Central memory CD8-positive, alpha-beta T cell (primary cell): Measurements from ENCODE around the gene FHIT.

Experiments
- ATAC-seq: fragments of 150-1000 bp; cut with Tn5 transposase; replicated peaks from 2 replicates; pipeline ENCODE4 v1.10.0; 2022; ENCODE audit warnings: mild to moderate bottlenecking, moderate FRiP score, moderate number of reproducible peaks; ENCODE audit not compliant: poor library complexity, severe bottlenecking; ENCODE audit errors: extremely low read depth
- DNase-seq, 2 donors: peaks; one replicate each; pipeline ENCODE4 v3.0.0; 2021; ENCODE audit warnings: low spot score in 2 of 2
- H3K27ac Mint-ChIP-seq: one replicate; pipeline ENCODE4 v1.8.0; 2022; ENCODE audit warnings: low read depth, mild to moderate bottlenecking, moderate library complexity, mixed read lengths
- H3K27me3 Mint-ChIP-seq: one replicate; pipeline ENCODE4 v1.8.0; 2022; ENCODE audit warnings: mixed read lengths
- H3K36me3 Mint-ChIP-seq: one replicate; pipeline ENCODE4 v1.8.0; 2022; ENCODE audit warnings: mild to moderate bottlenecking, moderate library complexity, mixed read lengths; ENCODE audit not compliant: insufficient read depth
- H3K4me1 Mint-ChIP-seq: one replicate; pipeline ENCODE4 v1.8.0; 2022; ENCODE audit warnings: mixed read lengths
- H3K4me3 Mint-ChIP-seq: one replicate; pipeline ENCODE4 v1.8.0; 2022; ENCODE audit warnings: mild to moderate bottlenecking, moderate library complexity, mixed read lengths
- H3K9me3 Mint-ChIP-seq: one replicate; pipeline ENCODE4 v1.8.0; 2022; ENCODE audit warnings: mixed read lengths

The FHIT gene

DNA sequence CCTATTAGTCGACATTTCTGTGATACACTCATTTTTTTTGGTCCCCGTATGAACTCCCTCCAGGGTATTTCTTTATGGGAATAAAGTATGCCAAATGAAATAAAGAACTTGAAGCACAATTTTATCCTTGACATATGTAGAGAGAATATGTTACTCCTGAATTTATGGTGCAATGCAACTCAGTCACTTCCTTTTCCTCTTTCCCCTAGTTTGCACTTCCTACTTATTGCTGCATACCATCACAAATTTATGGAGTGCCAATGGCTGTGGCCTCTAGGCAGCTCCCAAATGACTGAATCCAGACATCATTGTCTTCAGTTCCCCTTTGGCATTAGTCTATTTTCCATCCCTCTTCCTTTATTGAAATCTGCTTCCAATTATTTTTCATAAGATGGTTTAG is 403.5 kb downstream of the FHIT start:
- Mint-ChIP-seq H3K36me3 (no peaks in the 10 kb centered on the region), H3K27me3 (no peaks in the 10 kb centered on the region), H3K4me3 (no peak overlapping the region), H3K9me3 (peaks cover 15% of the 10 kb centered on the region), H3K4me1 (no peaks in the 10 kb centered on the region), H3K27ac (no peak overlapping the region)
- ATAC-seq: no peak
- no peak for DNase-seq

DNA sequence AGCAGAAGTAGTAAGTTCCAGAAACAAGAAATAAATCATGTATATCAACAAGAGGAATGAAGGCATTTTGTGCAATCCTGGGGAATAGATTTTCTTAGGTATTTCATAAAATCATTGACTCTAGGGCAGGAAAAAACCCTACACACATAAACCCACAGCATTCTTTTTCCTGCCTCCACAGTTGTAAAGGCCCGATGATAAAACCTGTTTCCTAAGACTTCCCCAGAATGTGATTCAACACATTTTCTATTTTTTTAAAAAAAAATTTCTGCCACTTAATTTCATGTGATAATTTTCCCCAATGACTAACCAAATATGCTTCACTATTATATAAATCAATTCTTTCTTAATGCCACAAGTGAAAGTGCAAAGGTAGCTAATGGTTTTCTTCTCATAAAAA is 407.0 kb downstream of the FHIT start:
- DNase-seq (no peak), ATAC-seq (no peak)
- peaks cover 8% of the 10 kb centered on the region for H3K9me3 Mint-ChIP-seq

DNA sequence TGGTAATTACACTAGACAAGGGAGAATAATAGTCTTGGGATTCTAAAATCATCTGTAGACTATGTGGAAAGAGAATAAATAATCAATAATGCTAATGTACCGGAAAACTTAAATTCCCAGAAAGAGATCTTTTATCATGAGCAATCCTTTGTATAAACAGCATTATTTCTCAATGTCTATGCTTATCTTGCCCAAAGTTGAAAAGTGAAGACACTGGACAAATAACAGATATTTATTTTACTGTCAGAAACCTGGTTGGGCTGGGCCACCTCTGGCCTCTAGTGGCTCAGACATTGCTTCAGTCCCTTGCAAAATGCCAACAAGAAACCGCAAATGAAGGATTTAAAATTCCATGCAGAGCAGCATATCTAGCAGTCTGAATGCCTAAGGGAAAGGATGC is 409.9 kb downstream of the FHIT start:
- Mint-ChIP-seq H3K27ac (no peak overlapping the region), H3K36me3 (no peaks in the 10 kb centered on the region), H3K4me1 (no peaks in the 10 kb centered on the region), H3K9me3 (no peaks in the 10 kb centered on the region), H3K27me3 (no peaks in the 10 kb centered on the region), H3K4me3 (no peak overlapping the region)
- ATAC-seq (no peak), DNase-seq (no peak)

More for the DNA sequence above, 407.0 kb downstream of the FHIT start:
- H3K4me1 Mint-ChIP-seq: no peaks in the 10 kb centered on the region
- H3K27ac Mint-ChIP-seq: no peak overlapping the region
- no peaks in the 10 kb centered on the region for H3K27me3 Mint-ChIP-seq
- H3K36me3 Mint-ChIP-seq: no peaks in the 10 kb centered on the region
- H3K4me3 Mint-ChIP-seq: no peak overlapping the region

DNA sequence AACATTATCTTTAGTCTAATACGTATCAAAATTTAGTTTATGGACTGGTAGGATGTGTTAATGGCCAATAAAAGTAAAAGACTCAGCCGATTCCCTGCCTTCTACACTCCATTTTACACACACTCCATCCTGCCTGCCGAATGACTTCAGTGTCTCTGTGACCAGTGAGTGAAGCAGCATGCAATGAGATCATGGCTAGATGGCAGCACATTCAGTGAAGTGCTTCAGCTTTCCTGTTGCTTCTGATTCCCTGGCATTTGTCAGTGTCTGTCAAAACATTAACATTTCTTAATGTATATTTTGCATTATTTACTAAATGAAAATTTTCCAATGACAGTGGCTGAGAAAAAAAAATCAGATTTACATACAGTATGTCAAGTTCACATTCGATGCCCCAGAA is 412.0 kb downstream of the FHIT start:
- DNase-seq: no peak
- no peaks in the 10 kb centered on the region for H3K27me3 Mint-ChIP-seq
- no peaks in the 10 kb centered on the region for H3K36me3 Mint-ChIP-seq
- H3K27ac Mint-ChIP-seq: no peak overlapping the region
- no peaks in the 10 kb centered on the region for H3K4me1 Mint-ChIP-seq
- no peaks in the 10 kb centered on the region for H3K9me3 Mint-ChIP-seq
- no peak overlapping the region for H3K4me3 Mint-ChIP-seq
- no peak for ATAC-seq

DNA sequence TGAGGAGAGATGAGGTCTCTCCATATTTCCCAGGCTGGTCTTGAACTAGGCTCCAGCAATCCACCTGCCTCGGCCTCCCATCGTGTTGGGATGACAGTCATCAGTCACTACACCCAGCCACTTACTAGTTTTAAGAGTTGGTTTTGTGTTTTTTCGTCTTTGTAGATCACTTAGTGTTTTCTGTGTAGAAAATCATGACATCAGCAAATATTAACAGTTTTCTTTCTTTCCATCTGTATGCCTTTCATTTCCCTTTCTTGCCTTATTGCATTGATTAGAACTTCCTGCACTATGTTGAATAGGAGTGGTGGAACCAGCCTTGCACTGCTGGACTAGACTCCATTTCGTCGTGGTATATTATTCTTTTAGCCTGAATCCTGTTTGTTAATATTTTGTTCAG is 415.5 kb downstream of the FHIT start:
- Mint-ChIP-seq H3K4me1 (no peaks in the 10 kb centered on the region), H3K36me3 (no peaks in the 10 kb centered on the region), H3K27me3 (no peaks in the 10 kb centered on the region), H3K9me3 (no peaks in the 10 kb centered on the region), H3K4me3 (no peak overlapping the region), H3K27ac (no peak overlapping the region)
- no peak for ATAC-seq
- no peak for DNase-seq

DNA sequence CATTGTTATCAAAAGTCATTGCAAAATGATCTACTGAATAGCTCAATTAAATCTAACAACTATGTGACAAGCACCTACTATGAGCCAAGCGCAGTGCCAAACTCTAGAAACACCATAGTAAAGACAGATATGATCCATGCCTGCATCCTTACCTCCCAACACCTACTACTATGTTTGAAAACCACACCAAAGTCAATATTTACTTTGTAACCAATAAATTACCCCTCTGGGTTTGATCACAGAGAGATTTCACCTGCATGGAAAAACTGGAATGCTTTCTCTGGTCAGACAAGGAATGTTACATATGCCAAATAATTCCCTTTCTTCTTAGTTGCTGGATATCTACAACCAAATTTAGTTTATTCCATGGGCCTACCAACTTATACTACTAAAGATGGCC is 422.2 kb downstream of the FHIT start:
- H3K36me3 Mint-ChIP-seq: no peaks in the 10 kb centered on the region
- H3K4me3 Mint-ChIP-seq: no peak overlapping the region
- no peaks in the 10 kb centered on the region for H3K4me1 Mint-ChIP-seq
- H3K27ac Mint-ChIP-seq: no peak overlapping the region
- no peak for ATAC-seq
- DNase-seq: no peak
- no peaks in the 10 kb centered on the region for H3K9me3 Mint-ChIP-seq
- no peaks in the 10 kb centered on the region for H3K27me3 Mint-ChIP-seq

DNA sequence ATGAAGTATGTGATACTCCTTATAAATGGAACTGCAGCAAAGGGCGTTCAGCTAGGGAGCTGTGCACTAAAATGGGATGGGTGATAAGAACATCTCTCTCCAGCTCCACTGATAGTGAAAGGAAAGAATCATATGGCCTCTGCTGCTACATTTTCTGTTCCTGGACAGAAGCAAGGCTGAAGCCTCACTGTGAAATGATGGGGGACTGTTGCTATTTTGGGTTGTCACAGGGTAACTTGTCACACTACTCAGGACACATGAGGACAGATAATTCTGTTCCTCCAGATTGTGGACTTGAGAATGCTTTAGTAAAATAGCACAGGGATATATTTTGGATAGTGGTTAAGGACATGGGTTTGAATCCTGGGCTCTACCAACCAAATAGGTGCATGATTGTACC is 423.6 kb downstream of the FHIT start:
- no peaks in the 10 kb centered on the region for H3K4me1 Mint-ChIP-seq
- no peak for ATAC-seq
- no peaks in the 10 kb centered on the region for H3K36me3 Mint-ChIP-seq
- H3K9me3 Mint-ChIP-seq: peaks cover 8% of the 10 kb centered on the region
- no peaks in the 10 kb centered on the region for H3K27me3 Mint-ChIP-seq
- H3K27ac Mint-ChIP-seq: no peak overlapping the region
- H3K4me3 Mint-ChIP-seq: no peak overlapping the region
- no peak for DNase-seq

DNA sequence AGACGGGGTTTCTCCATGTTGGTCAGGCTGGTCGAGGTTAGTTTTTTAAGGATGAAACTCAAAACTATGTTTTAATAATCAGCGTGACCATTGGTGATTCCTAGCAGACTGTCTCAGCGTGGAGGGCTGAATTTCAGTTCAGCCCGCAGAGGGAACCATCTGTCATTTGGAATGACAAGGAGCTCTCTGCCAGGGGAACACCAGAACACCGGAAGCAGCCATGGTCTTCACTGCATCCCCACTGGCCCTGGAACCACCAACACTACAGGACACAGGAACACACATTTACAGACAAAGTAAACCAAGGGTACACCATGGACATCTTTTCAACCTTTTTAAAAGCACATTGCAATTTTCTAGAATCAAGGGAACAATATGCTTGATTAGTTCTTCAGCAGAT is 424.7 kb downstream of the FHIT start:
- no peaks in the 10 kb centered on the region for H3K36me3 Mint-ChIP-seq
- no peaks in the 10 kb centered on the region for H3K4me1 Mint-ChIP-seq
- DNase-seq (no peak), ATAC-seq (no peak)
- no peak overlapping the region for H3K4me3 Mint-ChIP-seq
- H3K27me3 Mint-ChIP-seq: no peaks in the 10 kb centered on the region
- no peak overlapping the region for H3K27ac Mint-ChIP-seq
- peaks cover 8% of the 10 kb centered on the region for H3K9me3 Mint-ChIP-seq

DNA sequence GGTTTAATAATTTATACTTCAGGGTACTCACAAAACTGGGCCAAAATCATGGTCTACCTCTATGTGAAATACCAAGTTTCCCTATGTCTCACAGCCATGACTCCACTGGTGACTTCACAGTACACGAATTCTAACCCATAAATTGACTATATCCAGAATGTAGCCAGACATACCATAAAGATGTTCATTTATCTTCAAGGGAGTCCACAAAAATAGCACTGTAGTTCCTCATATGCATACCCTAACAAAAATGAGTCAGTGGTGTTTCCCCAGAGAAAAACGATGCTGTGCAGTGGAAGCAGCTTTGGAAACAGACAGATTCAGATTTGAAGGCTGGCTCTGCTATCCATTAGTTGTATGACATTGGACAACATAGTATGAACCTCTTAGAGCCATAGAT is 438.8 kb downstream of the FHIT start:
- H3K27ac Mint-ChIP-seq: no peak overlapping the region
- H3K27me3 Mint-ChIP-seq: no peaks in the 10 kb centered on the region
- no peaks in the 10 kb centered on the region for H3K36me3 Mint-ChIP-seq
- no peak for ATAC-seq
- peaks cover 3% of the 10 kb centered on the region for H3K9me3 Mint-ChIP-seq
- H3K4me3 Mint-ChIP-seq: no peak overlapping the region
- DNase-seq: no peak
- no peaks in the 10 kb centered on the region for H3K4me1 Mint-ChIP-seq

DNA sequence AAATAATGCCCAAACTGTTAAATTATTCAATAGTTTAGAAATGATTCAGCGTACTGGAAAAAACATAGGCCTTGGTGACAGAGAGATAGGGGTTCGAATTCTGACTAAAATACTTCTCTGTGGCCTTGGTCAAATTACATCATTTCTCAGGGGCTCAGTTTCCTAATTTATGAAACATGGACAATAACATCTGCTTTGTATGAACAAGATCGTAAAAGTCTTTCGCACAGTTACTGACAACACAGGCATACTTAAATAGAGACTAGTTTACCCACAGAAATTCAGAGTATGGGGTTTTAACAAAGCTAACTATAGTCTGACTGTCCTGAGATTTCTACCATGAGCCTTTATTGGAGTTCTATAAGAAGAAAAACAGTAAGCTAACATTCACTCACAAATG is 440.4 kb downstream of the FHIT start:
- no peak for ATAC-seq
- no peak overlapping the region for H3K4me3 Mint-ChIP-seq
- no peak overlapping the region for H3K27ac Mint-ChIP-seq
- no peaks in the 10 kb centered on the region for H3K27me3 Mint-ChIP-seq
- H3K36me3 Mint-ChIP-seq: no peaks in the 10 kb centered on the region
- DNase-seq: no peak
- H3K9me3 Mint-ChIP-seq: peaks cover 3% of the 10 kb centered on the region
- H3K4me1 Mint-ChIP-seq: no peaks in the 10 kb centered on the region

DNA sequence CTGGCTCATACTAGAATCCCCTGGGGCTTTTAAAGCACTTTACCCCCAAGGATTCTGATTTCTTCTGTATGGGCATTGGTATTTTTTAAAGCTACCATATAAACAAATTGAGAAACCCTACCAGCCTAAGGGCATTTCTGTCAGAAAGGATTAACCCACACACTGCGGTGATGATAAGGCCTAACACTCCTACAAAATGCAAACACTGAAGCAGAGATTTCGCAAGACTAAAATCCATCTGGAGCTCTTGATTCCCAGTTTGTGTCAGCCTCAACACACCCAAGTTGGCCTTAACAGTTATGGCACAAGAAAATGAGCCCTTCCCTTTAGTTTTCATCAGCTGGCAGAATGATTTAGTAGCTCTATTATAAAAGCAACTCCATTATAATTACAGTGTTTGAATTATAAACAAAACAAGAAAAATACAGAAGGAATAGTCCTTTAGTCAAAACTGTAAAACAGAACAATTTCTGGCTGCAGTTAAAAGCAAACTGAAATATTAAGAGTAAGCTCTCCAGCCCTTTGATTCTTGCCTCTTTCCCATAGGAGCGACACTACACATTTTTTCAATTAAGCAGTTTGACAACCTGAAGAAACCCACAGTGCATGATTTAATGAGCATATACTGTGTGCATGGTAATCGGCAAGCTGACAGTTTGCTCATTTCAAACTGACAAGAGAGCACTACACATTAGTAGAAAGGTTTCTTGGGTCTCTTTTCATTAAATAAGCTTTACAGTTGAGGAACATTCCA is 441.2 kb downstream of the FHIT start:
- ATAC-seq: no peak
- no peak for DNase-seq
- H3K36me3 Mint-ChIP-seq: no peaks in the 10 kb centered on the region

DNA sequence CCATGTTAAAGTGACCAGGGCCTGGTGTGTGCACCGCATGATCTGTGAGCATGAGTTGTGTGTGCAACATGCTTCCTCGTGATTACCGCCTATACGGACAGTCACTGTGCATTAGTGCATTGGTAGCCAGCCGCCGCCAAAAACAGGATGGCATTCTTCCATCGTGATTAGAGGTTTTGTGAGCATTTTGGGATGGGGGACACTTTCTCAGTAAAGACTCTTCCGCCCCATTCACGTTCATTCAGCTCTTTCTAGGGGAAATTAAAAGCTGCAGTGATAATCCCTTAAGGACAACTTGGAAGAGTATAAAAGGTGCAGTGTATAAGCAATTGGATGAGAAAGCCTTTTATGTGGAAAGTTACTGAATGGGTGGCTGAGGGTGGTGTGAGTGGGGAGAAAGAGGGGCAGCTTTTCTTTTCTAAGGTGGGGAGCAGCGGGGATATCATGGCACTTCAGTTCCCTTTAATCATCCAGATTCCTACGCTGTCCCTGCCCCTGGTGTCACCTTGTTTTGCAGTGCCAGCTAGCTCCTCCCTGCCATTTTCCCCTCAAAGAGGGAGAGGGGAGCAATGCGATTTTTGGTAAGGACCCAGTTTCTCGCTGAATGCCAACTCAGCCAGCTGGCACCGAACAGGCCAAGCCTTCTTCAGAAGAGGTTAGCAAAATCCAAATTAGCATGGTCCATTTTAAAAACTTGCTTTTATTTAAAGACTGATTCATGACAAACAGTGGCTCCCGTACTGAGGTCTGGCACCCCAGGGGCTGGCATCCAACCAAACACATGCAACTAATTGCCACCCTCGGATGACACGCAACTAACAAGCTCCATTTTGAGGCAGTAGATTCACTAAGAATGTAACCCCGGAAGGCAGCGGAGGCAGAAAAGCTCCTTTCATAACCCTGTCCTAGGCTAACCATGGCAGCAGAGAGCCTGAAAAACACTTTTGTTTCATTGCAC is 447.8 kb downstream of the FHIT start:
- Mint-ChIP-seq H3K9me3 (no peaks in the 10 kb centered on the region), H3K36me3 (no peaks in the 10 kb centered on the region), H3K4me3 (no peak overlapping the region), H3K4me1 (no peaks in the 10 kb centered on the region), H3K27me3 (no peaks in the 10 kb centered on the region), H3K27ac (no peak overlapping the region)
- ATAC-seq: no peak
- DNase-seq: no peak

More for the DNA sequence above, 441.2 kb downstream of the FHIT start:
- H3K9me3 Mint-ChIP-seq: peaks cover 3% of the 10 kb centered on the region
- no peak overlapping the region for H3K4me3 Mint-ChIP-seq
- no peaks in the 10 kb centered on the region for H3K27me3 Mint-ChIP-seq
- H3K27ac Mint-ChIP-seq: no peak overlapping the region
- no peaks in the 10 kb centered on the region for H3K4me1 Mint-ChIP-seq

DNA sequence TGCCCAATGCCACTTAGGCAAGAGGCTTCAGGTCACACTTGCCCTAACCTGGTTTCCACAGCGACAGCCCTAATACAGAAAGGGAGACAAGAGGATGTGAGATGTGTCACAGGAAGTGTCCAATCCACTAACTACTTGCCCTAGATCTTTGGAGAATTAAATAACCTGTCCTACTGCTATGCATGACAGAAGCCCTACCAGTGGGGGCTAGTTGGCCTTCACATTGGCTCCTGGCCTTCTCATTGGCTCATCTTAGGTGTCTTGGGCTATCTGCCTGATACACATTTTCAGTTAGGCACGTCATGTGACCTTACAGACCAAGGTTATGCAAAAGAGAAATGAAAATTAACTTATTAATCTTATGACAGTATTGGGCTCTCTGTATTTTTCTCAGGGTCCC is 449.9 kb downstream of the FHIT start:
- Mint-ChIP-seq H3K27me3 (no peaks in the 10 kb centered on the region), H3K4me3 (no peak overlapping the region), H3K4me1 (no peaks in the 10 kb centered on the region), H3K9me3 (no peaks in the 10 kb centered on the region), H3K36me3 (no peaks in the 10 kb centered on the region), H3K27ac (no peak overlapping the region)
- ATAC-seq (no peak), DNase-seq (no peak)
